Epithelial cell of proximal tubule (primary cell): ENCODE results near the gene SMO. TPM values are rescaled to one million over a fixed set of nuclear protein-coding genes. Genes with fewer than 3 reads are reported as not detected.

Experiments
- DNase-seq: peaks from one replicate; pipeline ENCODE4 v3.0.0-alpha.2; 2011; ENCODE audit warnings: low read depth
- H3K4me3 ChIP-seq: 2 replicates; pipeline ENCODE4 v1.5.1; 2011; ENCODE audit warnings: low read depth, mild to moderate bottlenecking, low read length
- CTCF ChIP-seq: conservative IDR thresholded peaks from 2 replicates; pipeline ENCODE4 v1.5.1; 2012; ENCODE audit warnings: low read depth, mild to moderate bottlenecking, low read length
- total RNA-seq: library from RNA; depleted of rRNA; stranded (reverse); fragments of >200 nt; gene quantifications from 2 replicates; pipeline ENCODE4 v1.2.3, GENCODE V29; 2015

The SMO gene
- total RNA-seq: 19.0 and 25.5 TPM in 2 replicates

GRCh38 chr7:129188372-129188891 lies at the start of gene SMO:
Gene SMO (plus strand): TSS chr7:129188633. CDS start chr7:129189152, 519 bp downstream.
- DNase-seq: no peak
- H3K4me3 ChIP-seq: peak within 1 kb of the TSS; percentile 61
- TF ChIP-seq CTCF: no peak

DNA sequence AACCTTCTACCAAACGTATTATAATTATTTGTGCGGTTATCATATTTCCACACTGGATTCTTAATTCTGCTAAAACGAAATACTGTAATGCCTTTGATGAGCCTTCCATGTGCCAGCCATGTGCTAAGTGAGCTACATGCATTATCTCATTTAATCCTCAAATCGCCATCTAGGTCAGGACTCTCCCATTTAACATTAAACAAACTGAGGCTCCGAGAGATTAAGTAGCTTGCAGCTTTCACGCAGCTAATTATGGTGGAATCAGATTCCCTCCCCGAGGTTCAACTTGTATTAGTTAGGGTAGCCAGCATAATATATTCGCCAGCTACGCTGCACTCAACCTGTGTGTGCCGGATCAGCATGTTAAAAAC lies 44.7 kb upstream of the SMO start:
- no peak for TF ChIP-seq CTCF
- H3K4me3 ChIP-seq: peak overlapping the region; percentile 79
- no peak for DNase-seq

DNA sequence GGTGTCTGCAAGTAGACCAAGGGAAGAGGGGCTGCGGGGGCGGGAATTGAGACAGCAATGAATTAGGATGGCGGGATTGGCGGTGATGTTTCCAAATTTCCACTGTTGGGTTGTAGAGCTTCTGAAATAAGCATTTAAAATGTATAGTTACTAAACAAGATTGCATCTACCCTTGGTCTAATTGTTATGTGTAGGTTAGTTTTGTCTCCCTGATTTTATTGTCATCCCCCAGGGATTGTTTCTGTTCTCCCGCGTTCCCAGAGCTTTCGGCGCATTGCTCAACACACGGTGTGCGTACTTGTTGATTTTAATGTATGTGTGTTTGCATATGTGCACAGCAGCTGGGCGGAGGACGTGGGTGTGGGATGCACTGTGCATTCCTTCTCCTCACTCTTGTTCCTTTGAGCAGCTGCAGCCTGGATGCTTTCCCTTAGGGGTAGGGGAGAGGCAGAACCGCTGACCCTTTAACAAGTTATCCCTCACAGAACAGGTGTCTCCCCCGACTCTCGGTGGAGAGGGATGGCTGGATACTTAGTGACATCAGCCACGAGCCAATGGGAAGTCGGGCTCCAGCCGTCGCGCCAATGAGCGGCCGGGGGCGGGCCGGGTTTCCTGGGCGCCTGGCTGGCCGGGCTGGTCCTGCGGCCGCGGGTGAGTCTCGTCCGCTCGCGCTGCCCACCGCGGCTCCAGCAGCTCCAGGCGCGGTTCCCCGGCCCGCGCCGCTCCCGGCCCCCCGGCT lies 44.2 kb upstream of the SMO start, which contains the start of gene TSPAN33:
Gene TSPAN33 (plus strand): TSS at position 613 of the 739 bp plus-strand sequence. CDS start 274 bp downstream, outside the sequence.
- DNase-seq: no peak
- H3K4me3 ChIP-seq: peak within 1 kb of the TSS; percentile 79
- TF ChIP-seq CTCF: no peak

- peak; percentile 50 for TF ChIP-seq CTCF
- DNase-seq: no peak
- H3K4me3 ChIP-seq: peak overlapping the region; percentile 79
Measured at GRCh38 chr7:129144834-129145668, 43.4 kb upstream of the SMO start.

GRCh38 chr7:129146237-129146979 lies 42.0 kb upstream of the SMO start:
- no peak for DNase-seq
- H3K4me3 ChIP-seq: peak overlapping the region; percentile 79
- TF ChIP-seq CTCF: no peak

- TF ChIP-seq CTCF: no peak
- DNase-seq: no peak
- no peak overlapping the region for H3K4me3 ChIP-seq
Measured at GRCh38 chr7:129147731-129148130, 40.7 kb upstream of the SMO start.
